Small intestine (tissue), 16 donors: Measurements from ENCODE around the gene LTBP4. TPM values are rescaled to one million over a fixed set of nuclear protein-coding genes. Genes with fewer than 3 reads are reported as not detected.

ENCODE experiments used
- DNase-seq, 2 donors: peaks; one replicate each; pipeline versions ENCODE4 v3.0.0 to v3.0.0-alpha.2; 2013
- FAIRE-seq: peaks from 2 replicates; lab custom pipeline; 2012; peaks lifted over from hg19 to GRCh38; lab: Jason Lieb, UNC
- H3K27ac ChIP-seq, 3 donors: one replicate each; pipeline ENCODE4 v1.5.1; 2013; ENCODE audit warnings: low read length in 2 of 3, mild to moderate bottlenecking in 2 of 3, control low read depth in 1 of 3, inconsistent platforms in 1 of 3, low read depth in 1 of 3, moderate library complexity in 1 of 3
- H3K27me3 ChIP-seq, 3 donors: one replicate each; pipeline ENCODE4 v1.6.1; 2013; ENCODE audit warnings: low read length in 3 of 3, inconsistent platforms in 1 of 3; ENCODE audit not compliant: control insufficient read depth in 3 of 3, insufficient read depth in 3 of 3
- H3K36me3 ChIP-seq, 3 donors: one replicate each; pipeline ENCODE4 v1.6.1; 2013; ENCODE audit warnings: low read length in 3 of 3, inconsistent platforms in 1 of 3, low read depth in 1 of 3, mild to moderate bottlenecking in 1 of 3, moderate library complexity in 1 of 3; ENCODE audit not compliant: control insufficient read depth in 3 of 3, insufficient read depth in 2 of 3
- H3K4me1 ChIP-seq, 3 donors: one replicate each; pipeline ENCODE4 v1.6.1; 2013; ENCODE audit warnings: low read length in 2 of 3, inconsistent platforms in 1 of 3, low read depth in 1 of 3, mild to moderate bottlenecking in 1 of 3, moderate library complexity in 1 of 3; ENCODE audit not compliant: control insufficient read depth in 3 of 3, insufficient read depth in 2 of 3
- H3K4me3 ChIP-seq, 3 donors: one replicate each; pipeline ENCODE4 v1.5.1; 2013; ENCODE audit warnings: low read length in 3 of 3, control low read depth in 1 of 3, inconsistent platforms in 1 of 3, low read depth in 1 of 3, mild to moderate bottlenecking in 1 of 3, moderate library complexity in 1 of 3
- H3K9me3 ChIP-seq, 2 donors: one replicate each; pipeline ENCODE4 v1.6.1; 2013; ENCODE audit warnings: low read depth in 1 of 2, low read length in 1 of 2; ENCODE audit not compliant: control insufficient read depth in 2 of 2, insufficient read depth in 1 of 2
- WGBS, 3 donors: extraction: QIAGEN DNeasy Blood & Tissue Kit; methylation state at CpG; one replicate each; pipeline ENCODE4 v1.1.7; 2013; 5-methylcytosine and 5-hydroxymethylcytosine counted together
- long read RNA-seq, 10 donors: transcript quantifications; one replicate each; lab custom pipeline, GENCODE V29; 2026
- polyA plus RNA-seq, 4 donors: library from polyadenylated mRNA; stranded (reverse) in 3 of 4; unstranded in 1 of 4; fragments of 200-250 nt in 3 of 4; fragments of 120-200 nt in 1 of 4; gene quantifications; one replicate each; pipeline versions ENCODE4 v1.2.1 to v1.2.3, GENCODE V29; 2013
- donor health status: healthy with polysubstance abuse.
- donor health status: control.
- donor health status: control.
- donor health status: Bipolar disorder and iron deficiency.
- donor health status: healthy.

LTBP4 gene, protein sequence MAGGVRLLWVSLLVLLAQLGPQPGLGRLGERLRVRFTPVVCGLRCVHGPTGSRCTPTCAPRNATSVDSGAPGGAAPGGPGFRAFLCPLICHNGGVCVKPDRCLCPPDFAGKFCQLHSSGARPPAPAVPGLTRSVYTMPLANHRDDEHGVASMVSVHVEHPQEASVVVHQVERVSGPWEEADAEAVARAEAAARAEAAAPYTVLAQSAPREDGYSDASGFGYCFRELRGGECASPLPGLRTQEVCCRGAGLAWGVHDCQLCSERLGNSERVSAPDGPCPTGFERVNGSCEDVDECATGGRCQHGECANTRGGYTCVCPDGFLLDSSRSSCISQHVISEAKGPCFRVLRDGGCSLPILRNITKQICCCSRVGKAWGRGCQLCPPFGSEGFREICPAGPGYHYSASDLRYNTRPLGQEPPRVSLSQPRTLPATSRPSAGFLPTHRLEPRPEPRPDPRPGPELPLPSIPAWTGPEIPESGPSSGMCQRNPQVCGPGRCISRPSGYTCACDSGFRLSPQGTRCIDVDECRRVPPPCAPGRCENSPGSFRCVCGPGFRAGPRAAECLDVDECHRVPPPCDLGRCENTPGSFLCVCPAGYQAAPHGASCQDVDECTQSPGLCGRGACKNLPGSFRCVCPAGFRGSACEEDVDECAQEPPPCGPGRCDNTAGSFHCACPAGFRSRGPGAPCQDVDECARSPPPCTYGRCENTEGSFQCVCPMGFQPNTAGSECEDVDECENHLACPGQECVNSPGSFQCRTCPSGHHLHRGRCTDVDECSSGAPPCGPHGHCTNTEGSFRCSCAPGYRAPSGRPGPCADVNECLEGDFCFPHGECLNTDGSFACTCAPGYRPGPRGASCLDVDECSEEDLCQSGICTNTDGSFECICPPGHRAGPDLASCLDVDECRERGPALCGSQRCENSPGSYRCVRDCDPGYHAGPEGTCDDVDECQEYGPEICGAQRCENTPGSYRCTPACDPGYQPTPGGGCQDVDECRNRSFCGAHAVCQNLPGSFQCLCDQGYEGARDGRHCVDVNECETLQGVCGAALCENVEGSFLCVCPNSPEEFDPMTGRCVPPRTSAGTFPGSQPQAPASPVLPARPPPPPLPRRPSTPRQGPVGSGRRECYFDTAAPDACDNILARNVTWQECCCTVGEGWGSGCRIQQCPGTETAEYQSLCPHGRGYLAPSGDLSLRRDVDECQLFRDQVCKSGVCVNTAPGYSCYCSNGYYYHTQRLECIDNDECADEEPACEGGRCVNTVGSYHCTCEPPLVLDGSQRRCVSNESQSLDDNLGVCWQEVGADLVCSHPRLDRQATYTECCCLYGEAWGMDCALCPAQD (N-terminal part only)
- polyA plus RNA-seq = 100 to 1,000 TPM in 2 of 4 donors, 10 to 100 TPM in 2; 63.3 to 222 (median 116) TPM
- long read RNA-seq, donor 1, full-length matches to known transcripts = 7 of 59 reads
- long read RNA-seq, donor 1, partial matches to known transcripts = 52 of 59 reads
- long read RNA-seq, donor 1, other reads (novel, unspliced or antisense) = 0 of 59 reads
- long read RNA-seq, donor 2, partial matches to known transcripts = 8 of 8 reads
- long read RNA-seq, donor 2, other reads (novel, unspliced or antisense) = 0 of 8 reads
- long read RNA-seq, donor 3, partial matches to known transcripts = 43 of 45 reads
- long read RNA-seq, donor 3, other reads (novel, unspliced or antisense) = 0 of 45 reads
- long read RNA-seq, donor 4 = 0 reads
- long read RNA-seq, donor 5, full-length matches to known transcripts = 3 of 23 reads
- long read RNA-seq, donor 5, partial matches to known transcripts = 20 of 23 reads
- long read RNA-seq, donor 5, other reads (novel, unspliced or antisense) = 0 of 23 reads
- long read RNA-seq, donor 6, full-length matches to known transcripts = 2 of 9 reads
- long read RNA-seq, donor 6, partial matches to known transcripts = 7 of 9 reads
- long read RNA-seq, donor 6, other reads (novel, unspliced or antisense) = 0 of 9 reads
- long read RNA-seq, donor 7, full-length matches to known transcripts = 7 of 47 reads
- long read RNA-seq, donor 7, partial matches to known transcripts = 40 of 47 reads
- long read RNA-seq, donor 7, other reads (novel, unspliced or antisense) = 0 of 47 reads
- long read RNA-seq, donor 8, partial matches to known transcripts = 0 of 1 reads
- long read RNA-seq, donor 8, other reads (novel, unspliced or antisense) = 0 of 1 reads
- long read RNA-seq, donor 9, full-length matches to known transcripts = 1 of 1 reads
- long read RNA-seq, donor 9, partial matches to known transcripts = 0 of 1 reads
- long read RNA-seq, donor 9, other reads (novel, unspliced or antisense) = 0 of 1 reads
- long read RNA-seq, donor 10, partial matches to known transcripts = 72 of 73 reads
- long read RNA-seq, donor 10, other reads (novel, unspliced or antisense) = 0 of 73 reads

DNA sequence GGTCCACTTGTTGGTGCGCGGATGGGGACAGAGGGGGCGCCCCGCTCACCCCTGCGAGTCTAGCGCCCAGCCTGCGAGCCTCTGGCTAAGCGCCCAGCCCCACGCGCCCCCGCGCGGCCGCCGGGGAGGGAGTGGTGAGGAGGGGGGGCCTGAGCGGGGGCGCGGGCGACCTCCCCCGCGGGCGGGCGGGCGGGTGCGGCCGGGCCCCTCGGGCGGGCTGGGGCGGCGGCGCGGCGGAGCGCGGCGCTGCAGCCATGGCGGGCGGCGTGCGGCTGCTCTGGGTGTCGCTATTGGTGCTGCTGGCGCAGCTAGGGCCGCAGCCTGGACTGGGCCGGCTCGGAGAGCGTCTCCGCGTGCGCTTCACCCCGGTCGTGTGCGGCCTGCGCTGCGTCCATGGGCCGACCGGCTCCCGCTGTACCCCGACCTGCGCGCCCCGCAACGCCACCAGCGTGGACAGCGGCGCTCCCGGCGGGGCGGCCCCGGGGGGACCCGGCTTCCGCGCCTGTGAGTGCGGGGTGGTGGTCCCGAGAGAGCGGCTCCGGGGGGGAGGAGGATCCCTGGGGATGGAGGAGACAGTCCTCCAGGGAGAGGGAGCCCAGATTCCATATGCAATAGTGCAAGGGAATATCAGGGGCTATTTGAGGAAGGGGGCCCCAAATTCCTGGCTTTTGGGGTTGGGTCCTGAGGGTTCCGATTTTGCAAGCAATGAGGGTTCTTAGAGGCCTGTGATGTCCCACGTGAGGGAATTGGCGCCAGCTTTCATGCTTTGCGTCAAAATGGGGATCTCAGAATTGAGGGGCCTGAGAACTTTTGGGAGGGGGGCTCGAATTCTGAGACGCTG lies at the start of gene LTBP4:
Gene LTBP4 (plus strand): TSS at position 236 of the 841 bp plus-strand sequence. CDS start 19 bp downstream, at position 255.
- WGBS, 3 donors = 1% methylated on average over 38 to 82 of the region's 82 CpGs
- peaks cover 11 to 64% (median 17%) of the 10 kb centered on the region in 3 donors for H3K4me1 ChIP-seq
- FAIRE-seq = no peak
- peak; percentile 32 to 73 for DNase-seq
- H3K27me3 ChIP-seq = peaks cover 4 to 48% (median 5%) of the 10 kb centered on the region in 3 donors
- peaks cover 0 to 4% (median 0%) of the 10 kb centered on the region in 3 donors for H3K36me3 ChIP-seq
- peak within 1 kb of the TSS; percentile 87 to 98 (median 94) for H3K27ac ChIP-seq
- peak within 1 kb of the TSS; percentile 34 to 75 (median 45) for H3K4me3 ChIP-seq
- no peaks in the 10 kb centered on the region for H3K9me3 ChIP-seq

DNA sequence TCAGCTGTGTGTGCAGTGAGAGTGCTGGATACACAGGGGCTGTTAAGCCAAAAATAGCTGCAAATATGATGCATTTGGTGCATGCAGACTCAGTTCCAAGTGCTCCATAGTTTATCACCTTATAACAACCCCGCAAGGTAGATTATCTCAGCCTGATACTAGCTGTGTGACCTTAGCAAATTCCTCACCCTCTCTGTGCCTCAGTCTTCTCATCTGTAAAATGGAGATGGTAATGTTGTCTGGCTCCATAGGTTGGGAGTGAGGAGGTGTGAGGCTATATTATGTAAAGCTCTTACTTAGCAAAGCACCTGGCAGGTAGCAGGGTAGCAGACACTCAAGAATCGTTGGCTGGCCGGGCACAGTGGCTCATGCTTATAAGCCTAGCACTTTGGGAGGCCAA lies 48.3 kb upstream of the LTBP4 start:
- no peak for DNase-seq
- 88 to 92% (median 91%) methylated on average over 3 of the region's 3 CpGs for WGBS, 3 donors
- H3K36me3 ChIP-seq = no peaks in the 10 kb centered on the region
- no peaks in the 10 kb centered on the region for H3K9me3 ChIP-seq
- no peak overlapping the region for H3K27ac ChIP-seq
- no peak overlapping the region for H3K4me3 ChIP-seq
- peaks cover 7 to 41% (median 16%) of the 10 kb centered on the region in 3 donors for H3K27me3 ChIP-seq
- FAIRE-seq = no peak
- H3K4me1 ChIP-seq = peaks cover 0 to 4% (median 0%) of the 10 kb centered on the region in 3 donors

DNA sequence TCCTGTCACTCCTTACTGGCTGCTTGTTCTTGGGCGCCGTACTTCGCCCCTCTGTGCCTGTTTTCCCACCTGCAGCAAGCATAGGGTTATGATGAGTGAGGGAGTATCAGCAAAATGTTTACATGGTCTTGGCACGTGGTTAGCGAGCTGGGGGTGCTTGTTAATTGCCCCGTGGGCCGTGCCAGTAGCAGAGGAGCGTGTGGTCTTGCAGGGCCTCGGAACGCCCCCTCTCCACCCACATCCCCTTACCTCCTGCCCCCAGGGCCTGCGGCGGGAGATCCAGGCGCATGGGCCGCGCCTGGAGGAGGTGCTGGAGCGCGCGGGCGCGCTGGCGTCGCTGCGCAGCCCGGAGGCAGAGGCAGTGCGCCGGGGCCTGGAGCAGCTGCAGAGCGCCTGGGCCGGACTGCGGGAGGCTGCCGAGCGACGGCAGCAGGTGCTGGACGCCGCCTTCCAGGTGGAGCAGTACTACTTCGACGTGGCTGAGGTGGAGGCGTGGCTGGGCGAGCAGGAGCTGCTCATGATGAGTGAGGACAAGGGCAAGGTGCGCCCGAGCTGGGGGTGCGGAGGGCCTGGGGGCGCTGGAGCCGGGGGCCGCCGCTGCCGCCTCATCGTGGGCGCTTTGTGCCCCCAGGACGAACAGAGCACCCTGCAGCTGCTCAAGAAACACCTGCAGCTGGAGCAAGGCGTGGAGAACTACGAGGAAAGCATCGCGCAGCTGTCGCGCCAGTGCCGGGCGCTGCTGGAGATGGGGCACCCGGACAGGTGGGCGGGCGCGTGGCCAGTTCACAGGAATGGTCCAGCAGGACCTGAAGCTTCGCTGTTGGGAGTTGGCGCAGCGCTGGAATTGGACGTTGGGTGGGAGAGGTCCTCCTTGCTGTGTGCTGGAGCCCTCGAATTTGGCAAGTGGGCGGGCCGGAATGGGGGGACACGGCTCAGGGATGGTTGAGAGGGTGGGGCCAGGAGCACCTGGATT lies 47.0 kb upstream of the LTBP4 start:
- Histone ChIP-seq H3K9me3 (no peaks in the 10 kb centered on the region), H3K36me3 (no peaks in the 10 kb centered on the region), H3K4me1 (no peaks in the 10 kb centered on the region), H3K27me3 (peaks cover 7 to 31% (median 16%) of the 10 kb centered on the region in 3 donors), H3K4me3 (no peak overlapping the region), H3K27ac (no peak overlapping the region)
- FAIRE-seq = no peak
- peak; percentile 30 to 55 for DNase-seq
- 8 to 15% (median 12%) methylated on average over 63 to 69 of the region's 69 CpGs for WGBS, 3 donors

DNA sequence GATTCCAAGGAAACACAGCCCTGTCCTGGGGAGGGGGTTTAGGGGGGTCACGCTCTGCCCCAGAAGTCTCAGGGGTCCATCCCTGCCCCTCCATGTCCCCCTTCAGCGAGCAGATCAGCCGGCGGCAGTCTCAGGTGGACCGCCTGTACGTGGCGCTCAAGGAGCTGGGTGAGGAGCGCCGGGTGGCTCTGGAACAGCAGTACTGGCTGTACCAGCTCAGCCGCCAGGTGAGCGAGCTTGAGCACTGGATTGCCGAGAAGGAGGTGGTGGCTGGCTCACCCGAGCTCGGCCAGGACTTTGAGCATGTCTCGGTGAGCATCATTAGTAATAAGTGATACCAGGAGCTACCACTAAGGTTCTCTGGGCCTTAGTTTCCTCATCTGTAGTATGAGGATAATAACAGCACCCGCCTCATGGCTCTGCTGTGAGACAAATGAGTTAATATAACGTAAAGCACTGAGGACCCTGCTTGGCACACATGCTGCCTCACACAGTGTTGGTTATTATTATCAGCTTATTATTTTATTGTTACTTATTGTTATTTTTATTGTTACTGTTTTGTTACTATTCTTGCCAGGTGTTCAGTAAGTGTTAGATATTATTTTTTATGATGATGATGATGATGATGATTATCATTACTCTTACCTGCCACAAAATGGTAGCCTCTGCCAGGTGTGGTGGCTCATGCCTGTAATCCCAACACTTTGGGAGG lies 45.0 kb upstream of the LTBP4 start:
- Histone ChIP-seq H3K4me1 (no peaks in the 10 kb centered on the region), H3K4me3 (no peak overlapping the region), H3K27me3 (peaks cover 7 to 36% (median 16%) of the 10 kb centered on the region in 3 donors), H3K36me3 (no peaks in the 10 kb centered on the region), H3K9me3 (no peaks in the 10 kb centered on the region), H3K27ac (no peak overlapping the region)
- 60 to 78% (median 70%) methylated on average over 17 of the region's 17 CpGs for WGBS, 3 donors
- FAIRE-seq = no peak
- DNase-seq = no peak

DNA sequence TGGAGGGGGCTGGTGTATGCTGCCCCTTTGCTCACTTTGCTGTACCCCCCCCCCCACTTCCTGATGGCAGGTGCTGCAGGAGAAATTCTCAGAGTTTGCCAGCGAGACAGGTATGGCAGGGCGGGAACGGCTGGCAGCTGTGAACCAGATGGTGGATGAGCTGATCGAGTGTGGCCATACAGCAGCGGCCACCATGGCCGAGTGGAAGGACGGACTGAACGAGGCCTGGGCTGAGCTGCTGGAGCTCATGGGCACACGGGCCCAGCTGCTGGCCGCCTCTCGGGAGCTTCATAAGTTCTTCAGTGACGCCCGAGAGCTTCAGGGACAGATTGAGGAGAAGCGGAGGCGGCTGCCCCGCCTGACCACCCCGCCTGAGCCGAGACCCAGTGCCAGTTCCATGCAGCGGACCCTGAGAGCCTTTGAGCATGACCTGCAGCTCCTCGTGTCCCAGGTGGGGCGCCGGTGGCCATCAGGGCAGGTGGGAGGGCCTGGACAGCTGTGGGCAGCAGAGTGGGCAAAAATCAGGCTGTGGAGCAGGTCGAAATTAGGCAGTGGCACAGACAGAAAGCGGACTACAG lies 44.1 kb upstream of the LTBP4 start:
- no peak for FAIRE-seq
- WGBS, 3 donors = 76 to 87% (median 80%) methylated on average over 24 of the region's 24 CpGs
- peaks cover 7 to 36% (median 16%) of the 10 kb centered on the region in 3 donors for H3K27me3 ChIP-seq
- no peaks in the 10 kb centered on the region for H3K9me3 ChIP-seq
- no peaks in the 10 kb centered on the region for H3K36me3 ChIP-seq
- no peak for DNase-seq
- no peak overlapping the region for H3K4me3 ChIP-seq
- no peaks in the 10 kb centered on the region for H3K4me1 ChIP-seq
- H3K27ac ChIP-seq = no peak overlapping the region
